ENCODE measurements around the gene CDC42BPG. TPM values are rescaled to one million over a fixed set of nuclear protein-coding genes. Genes with fewer than 3 reads are reported as not detected.

Gene CDC42BPG
- polyA plus RNA-seq, 1 donor from 2014 or later = not detected

DNA sequence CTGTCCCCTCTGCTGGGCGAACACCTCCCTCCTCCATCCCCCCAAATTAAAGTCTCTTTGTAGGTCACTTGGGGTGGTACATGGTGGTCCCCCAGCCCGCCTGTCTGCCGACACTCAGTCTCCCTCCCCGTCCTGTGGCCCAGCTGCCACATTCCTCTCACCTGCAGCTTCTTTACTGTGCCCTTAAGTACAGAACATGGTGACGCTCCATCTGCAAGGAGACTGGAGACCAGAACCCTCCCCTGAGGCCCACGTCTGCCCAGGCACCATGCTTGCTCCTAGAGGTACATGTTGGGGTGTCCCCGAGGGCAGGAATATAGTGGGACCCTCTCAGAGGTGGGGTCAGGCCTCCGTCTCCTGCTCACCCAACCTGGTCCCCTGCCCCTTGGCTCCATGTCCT lies 39.6 kb upstream of the CDC42BPG start:
- Histone ChIP-seq H2AFZ (ENCODE audit: low read depth, low read length) (no peak overlapping the region), H3K27ac (ENCODE audit: low read length) (no peak overlapping the region), H4K20me1 (ENCODE audit: insufficient read depth) (no peaks in the 10 kb centered on the region), H3K9me2 (ENCODE audit: insufficient read depth, low read length) (no peaks in the 10 kb centered on the region), H3K4me3 (ENCODE audit: low read length) (no peak overlapping the region), H3K9me3 (ENCODE audit: low read length) (no peaks in the 10 kb centered on the region), H3K36me3 (ENCODE audit: insufficient read depth, low read length) (no peaks in the 10 kb centered on the region), H3K27me3 (ENCODE audit: insufficient read depth, low read depth, low read length) (no peaks in the 10 kb centered on the region), H3K79me2 (replicated peaks; ENCODE audit: insufficient read depth, low read length) (no peaks in the 10 kb centered on the region), H3K4me2 (ENCODE audit: low read length) (no peak overlapping the region), H3F3A (ENCODE audit: insufficient read depth, low read length, poor library complexity, severe bottlenecking) (no peaks in the 10 kb centered on the region), H3K9ac (ENCODE audit: low read length) (no peak overlapping the region)
- TF ChIP-seq MXI1 (conservative IDR thresholded peaks at IDR 0.05; ENCODE audit: poor library complexity, severe bottlenecking) = no peak
- no peak for TF ChIP-seq POLR2AphosphoS5 (IDR thresholded peaks at IDR 0.05)
- TF ChIP-seq TAF1 (IDR thresholded peaks at IDR 0.05; ENCODE audit: low read depth) = no peak
- no peak for TF ChIP-seq RAD21 (conservative IDR thresholded peaks at IDR 0.05)
- TF ChIP-seq SMC3 (conservative IDR thresholded peaks at IDR 0.05; ENCODE audit: poor library complexity) = no peak
- TF ChIP-seq, protein P1, sequence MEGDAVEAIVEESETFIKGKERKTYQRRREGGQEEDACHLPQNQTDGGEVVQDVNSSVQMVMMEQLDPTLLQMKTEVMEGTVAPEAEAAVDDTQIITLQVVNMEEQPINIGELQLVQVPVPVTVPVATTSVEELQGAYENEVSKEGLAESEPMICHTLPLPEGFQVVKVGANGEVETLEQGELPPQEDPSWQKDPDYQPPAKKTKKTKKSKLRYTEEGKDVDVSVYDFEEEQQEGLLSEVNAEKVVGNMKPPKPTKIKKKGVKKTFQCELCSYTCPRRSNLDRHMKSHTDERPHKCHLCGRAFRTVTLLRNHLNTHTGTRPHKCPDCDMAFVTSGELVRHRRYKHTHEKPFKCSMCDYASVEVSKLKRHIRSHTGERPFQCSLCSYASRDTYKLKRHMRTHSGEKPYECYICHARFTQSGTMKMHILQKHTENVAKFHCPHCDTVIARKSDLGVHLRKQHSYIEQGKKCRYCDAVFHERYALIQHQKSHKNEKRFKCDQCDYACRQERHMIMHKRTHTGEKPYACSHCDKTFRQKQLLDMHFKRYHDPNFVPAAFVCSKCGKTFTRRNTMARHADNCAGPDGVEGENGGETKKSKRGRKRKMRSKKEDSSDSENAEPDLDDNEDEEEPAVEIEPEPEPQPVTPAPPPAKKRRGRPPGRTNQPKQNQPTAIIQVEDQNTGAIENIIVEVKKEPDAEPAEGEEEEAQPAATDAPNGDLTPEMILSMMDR (IDR thresholded peaks at IDR 0.05; ENCODE audit: poor library complexity, severe bottlenecking) = no peak
- TF ChIP-seq, protein P2, sequence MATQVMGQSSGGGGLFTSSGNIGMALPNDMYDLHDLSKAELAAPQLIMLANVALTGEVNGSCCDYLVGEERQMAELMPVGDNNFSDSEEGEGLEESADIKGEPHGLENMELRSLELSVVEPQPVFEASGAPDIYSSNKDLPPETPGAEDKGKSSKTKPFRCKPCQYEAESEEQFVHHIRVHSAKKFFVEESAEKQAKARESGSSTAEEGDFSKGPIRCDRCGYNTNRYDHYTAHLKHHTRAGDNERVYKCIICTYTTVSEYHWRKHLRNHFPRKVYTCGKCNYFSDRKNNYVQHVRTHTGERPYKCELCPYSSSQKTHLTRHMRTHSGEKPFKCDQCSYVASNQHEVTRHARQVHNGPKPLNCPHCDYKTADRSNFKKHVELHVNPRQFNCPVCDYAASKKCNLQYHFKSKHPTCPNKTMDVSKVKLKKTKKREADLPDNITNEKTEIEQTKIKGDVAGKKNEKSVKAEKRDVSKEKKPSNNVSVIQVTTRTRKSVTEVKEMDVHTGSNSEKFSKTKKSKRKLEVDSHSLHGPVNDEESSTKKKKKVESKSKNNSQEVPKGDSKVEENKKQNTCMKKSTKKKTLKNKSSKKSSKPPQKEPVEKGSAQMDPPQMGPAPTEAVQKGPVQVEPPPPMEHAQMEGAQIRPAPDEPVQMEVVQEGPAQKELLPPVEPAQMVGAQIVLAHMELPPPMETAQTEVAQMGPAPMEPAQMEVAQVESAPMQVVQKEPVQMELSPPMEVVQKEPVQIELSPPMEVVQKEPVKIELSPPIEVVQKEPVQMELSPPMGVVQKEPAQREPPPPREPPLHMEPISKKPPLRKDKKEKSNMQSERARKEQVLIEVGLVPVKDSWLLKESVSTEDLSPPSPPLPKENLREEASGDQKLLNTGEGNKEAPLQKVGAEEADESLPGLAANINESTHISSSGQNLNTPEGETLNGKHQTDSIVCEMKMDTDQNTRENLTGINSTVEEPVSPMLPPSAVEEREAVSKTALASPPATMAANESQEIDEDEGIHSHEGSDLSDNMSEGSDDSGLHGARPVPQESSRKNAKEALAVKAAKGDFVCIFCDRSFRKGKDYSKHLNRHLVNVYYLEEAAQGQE (IDR thresholded peaks at IDR 0.05; ENCODE audit: borderline replicate concordance) = no peak
- TF ChIP-seq EZH2 (IDR thresholded peaks at IDR 0.05; ENCODE audit: borderline replicate concordance, insufficient read depth, low read length, poor library complexity, severe bottlenecking) = no peak
- no peak for TF ChIP-seq EP300 (conservative IDR thresholded peaks at IDR 0.05; ENCODE audit: poor library complexity, severe bottlenecking)

DNA sequence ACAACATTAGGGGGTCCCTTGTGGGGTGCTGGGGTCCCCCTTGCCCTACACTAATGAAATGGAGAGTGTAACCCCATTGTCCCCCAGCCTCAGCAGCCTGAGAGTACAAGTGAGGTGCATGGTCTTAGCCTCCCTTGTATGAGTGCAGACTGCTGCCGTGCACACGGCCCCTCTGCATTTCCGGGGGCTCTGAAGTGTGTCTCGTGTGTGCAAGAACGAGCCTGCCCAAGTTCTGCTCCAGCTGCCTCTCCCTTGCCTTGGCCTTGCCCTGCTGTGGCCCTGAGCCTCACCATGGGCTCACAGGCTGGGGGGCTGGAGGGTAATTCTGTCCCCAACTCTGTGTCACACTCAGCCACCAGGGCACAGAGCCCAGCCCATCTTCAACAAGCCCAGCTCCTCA lies 39.1 kb upstream of the CDC42BPG start:
- H3K9me2 ChIP-seq (ENCODE audit: insufficient read depth, low read length) = no peaks in the 10 kb centered on the region
- no peaks in the 10 kb centered on the region for H3K79me2 ChIP-seq (replicated peaks; ENCODE audit: insufficient read depth, low read length)
- no peaks in the 10 kb centered on the region for H4K20me1 ChIP-seq (ENCODE audit: insufficient read depth)
- H3K27ac ChIP-seq (ENCODE audit: low read length) = no peak overlapping the region
- no peaks in the 10 kb centered on the region for H3K27me3 ChIP-seq (ENCODE audit: insufficient read depth, low read depth, low read length)
- no peaks in the 10 kb centered on the region for H3F3A ChIP-seq (ENCODE audit: insufficient read depth, low read length, poor library complexity, severe bottlenecking)
- H3K4me3 ChIP-seq (ENCODE audit: low read length) = no peak overlapping the region
- no peaks in the 10 kb centered on the region for H3K36me3 ChIP-seq (ENCODE audit: insufficient read depth, low read length)
- H3K4me2 ChIP-seq (ENCODE audit: low read length) = no peak overlapping the region
- no peaks in the 10 kb centered on the region for H3K9me3 ChIP-seq (ENCODE audit: low read length)
- no peak overlapping the region for H3K9ac ChIP-seq (ENCODE audit: low read length)
- H2AFZ ChIP-seq (ENCODE audit: low read depth, low read length) = no peak overlapping the region
- TF ChIP-seq SMC3 (conservative IDR thresholded peaks at IDR 0.05; ENCODE audit: poor library complexity) = no peak
- no peak for TF ChIP-seq MXI1 (conservative IDR thresholded peaks at IDR 0.05; ENCODE audit: poor library complexity, severe bottlenecking)
- TF ChIP-seq, protein P1 (IDR thresholded peaks at IDR 0.05; ENCODE audit: poor library complexity, severe bottlenecking) = no peak
- TF ChIP-seq EZH2 (IDR thresholded peaks at IDR 0.05; ENCODE audit: borderline replicate concordance, insufficient read depth, low read length, poor library complexity, severe bottlenecking) = no peak
- no peak for TF ChIP-seq TAF1 (IDR thresholded peaks at IDR 0.05; ENCODE audit: low read depth)
- TF ChIP-seq RAD21 (conservative IDR thresholded peaks at IDR 0.05) = no peak
- no peak for TF ChIP-seq EP300 (conservative IDR thresholded peaks at IDR 0.05; ENCODE audit: poor library complexity, severe bottlenecking)
- TF ChIP-seq, protein P2 (IDR thresholded peaks at IDR 0.05; ENCODE audit: borderline replicate concordance) = no peak
- TF ChIP-seq POLR2AphosphoS5 (IDR thresholded peaks at IDR 0.05) = no peak
